ENCODE results near the gene ZNF438.
"Not testable (repeated sequence)": the region's sequence is repeated elsewhere in the genome, so short reads cannot be mapped to it uniquely, and the experiment has no call there.

ZNF438 gene

DNA sequence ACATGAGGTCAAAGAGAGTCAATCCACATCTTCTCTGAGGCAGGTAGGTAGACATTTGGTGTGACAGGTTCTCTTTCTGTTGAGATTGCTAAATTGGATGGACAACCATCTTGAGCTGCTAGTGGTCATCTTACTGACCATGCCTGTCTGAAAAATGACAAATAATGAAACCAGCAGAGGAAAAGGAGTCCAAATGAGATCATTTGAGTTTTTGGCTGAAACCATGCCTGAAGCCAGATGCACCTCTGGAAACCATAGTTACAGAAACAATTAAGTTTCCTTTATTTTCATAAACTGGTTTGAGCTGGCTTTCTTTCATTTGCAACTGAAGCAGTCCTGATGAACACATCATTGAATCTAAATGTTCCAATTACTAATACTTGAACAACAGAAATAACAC is 100.6 kb downstream of the ZNF438 start:
- no peak for DNase-seq

DNA sequence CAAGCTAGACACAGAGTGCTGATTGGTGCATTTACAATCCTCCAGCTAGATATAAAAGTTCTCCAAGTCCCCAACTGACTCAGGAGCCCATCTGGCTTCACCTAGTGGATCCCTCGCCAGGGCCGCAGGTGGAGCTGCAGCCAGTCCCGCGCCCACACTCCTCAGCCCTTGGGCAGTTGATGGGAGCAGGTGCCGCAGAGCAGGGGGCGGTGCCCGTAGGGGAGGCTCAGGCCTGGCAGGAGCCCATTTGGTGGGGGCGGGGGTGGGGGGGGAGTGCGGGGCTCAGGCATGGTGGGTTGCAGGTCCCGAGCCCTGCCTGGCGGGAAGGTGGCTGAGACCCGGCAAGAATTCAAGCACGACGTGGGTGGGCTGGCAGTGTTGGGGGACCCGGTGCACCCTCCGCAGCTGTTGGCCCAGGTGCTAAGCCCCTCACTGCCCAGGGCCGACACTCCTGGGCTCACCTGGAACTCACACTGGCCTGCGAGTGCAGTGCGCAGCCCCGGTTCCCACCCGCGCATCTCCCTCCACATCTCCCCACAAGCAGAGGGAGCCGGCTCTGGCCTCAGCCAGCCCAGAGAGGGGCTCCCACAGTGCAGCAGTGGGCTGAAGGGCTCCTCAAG is 101.7 kb downstream of the ZNF438 start:
- DNase-seq: no peak

GRCh38 chr10:30929311-30929729 is 102.3 kb downstream of the ZNF438 start:
- DNase-seq: not testable (repeated sequence)

DNA sequence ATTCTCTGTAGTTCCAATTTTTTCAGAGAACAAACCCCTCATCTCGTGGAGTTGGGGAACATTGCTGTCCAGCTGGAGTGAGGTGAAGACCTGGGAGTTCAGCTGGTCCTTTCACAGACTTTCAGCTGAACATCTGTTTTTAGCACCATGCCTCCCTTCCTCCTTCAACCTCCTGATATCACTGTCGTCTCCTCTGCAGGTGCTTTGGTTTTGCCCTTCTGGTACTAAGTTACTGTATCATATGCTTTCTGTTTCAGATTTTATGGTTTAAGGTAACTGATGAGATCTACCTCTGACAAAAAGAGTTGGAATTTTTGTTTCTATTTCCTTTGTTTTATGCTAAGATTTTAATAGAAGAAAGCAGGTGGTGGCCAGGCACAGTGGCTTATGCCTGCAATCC is 102.9 kb downstream of the ZNF438 start:
- no peak for DNase-seq

- no peak for DNase-seq
Observed at GRCh38 chr10:30918651-30919050, 113.0 kb downstream of the ZNF438 start.

DNA sequence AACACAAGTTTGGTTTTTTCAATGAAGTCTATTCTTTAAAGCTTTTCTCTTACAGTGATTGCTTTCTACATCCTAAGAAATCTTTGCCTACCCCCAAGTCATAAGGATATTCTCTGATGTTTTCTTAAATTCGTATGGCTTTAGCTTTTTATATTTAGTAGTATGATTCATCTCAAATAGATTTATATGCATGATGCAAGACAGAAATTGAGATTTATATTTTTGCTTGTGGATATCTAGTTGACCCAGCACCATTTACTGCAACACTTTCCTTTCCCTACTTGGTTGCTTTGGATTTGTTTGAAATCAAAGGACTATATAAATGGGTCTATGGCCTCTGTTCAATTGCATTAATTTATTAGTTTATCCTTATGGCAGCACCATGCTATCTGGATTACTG is 113.9 kb downstream of the ZNF438 start:
- DNase-seq: no peak

- DNase-seq: no peak
Observed at GRCh38 chr10:30917067-30917466, 114.6 kb downstream of the ZNF438 start.

GRCh38 chr10:30915146-30915545 is 116.5 kb downstream of the ZNF438 start:
- no peak for DNase-seq

DNA sequence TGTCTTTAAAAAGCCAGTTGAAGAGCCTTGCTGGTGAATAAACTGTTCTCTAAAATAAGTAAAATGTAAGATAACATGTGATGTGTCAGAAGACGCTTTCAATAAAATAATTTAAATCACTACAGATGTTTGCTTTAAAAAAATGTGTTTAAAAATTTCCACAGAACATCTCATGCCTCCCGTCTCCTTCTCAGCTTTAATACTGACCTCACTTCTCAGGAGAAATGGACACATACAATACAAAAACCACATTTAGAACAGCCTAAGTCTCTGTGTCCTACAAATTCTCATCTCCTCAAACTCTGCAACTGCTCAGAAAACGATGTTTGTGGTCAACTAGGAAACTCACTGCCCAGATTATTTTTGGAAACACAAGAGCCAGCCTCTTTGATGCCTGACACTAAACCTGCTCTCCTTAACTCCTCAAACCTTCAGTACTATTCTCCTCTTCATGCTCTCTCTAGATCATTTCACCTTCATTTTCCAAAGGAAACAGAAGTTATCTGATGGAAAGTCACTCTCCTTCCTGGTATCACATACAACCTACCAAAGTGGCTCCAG is 120.3 kb downstream of the ZNF438 start:
- no peak for DNase-seq

- DNase-seq: no peak
Observed at GRCh38 chr10:30903397-30904138, 128.1 kb downstream of the ZNF438 start.

DNA sequence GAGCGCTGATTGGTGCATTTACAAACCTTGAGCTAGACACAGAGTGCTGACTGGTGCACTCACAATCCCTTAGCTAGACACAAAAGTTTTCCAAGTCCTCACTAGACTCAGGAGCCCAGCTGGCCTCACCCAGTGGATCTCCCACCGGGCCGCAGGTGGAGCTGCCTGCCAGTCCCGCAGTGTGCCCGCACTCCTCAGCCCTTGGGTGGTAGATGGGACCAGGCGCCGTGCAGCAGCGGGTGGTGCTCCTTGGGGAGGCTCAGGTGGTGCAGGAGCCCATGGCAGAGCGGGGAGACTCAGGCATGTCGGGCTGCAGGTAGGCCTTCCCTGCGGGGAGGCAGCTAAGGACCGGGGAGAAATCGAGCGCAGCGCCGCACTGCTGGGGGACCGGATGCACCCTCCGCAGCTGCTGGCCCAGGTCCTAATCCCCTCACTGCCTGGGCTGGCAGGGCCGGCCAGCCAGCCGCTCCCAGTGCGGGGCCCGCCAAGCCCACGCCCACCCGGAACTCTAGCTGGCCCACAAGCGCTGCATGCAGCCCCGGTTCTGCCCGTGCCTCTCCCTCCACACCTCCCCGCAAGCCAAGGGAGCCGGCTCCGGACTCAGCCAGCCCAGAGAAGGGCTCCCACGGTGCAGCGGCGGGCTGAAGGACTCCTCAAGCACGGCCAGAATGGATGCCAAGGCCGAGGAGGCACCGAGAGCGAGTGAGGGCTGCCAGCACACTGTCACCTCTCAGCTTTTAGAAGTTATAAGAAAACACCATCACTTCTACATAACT is 128.9 kb downstream of the ZNF438 start:
- DNase-seq: no peak

DNA sequence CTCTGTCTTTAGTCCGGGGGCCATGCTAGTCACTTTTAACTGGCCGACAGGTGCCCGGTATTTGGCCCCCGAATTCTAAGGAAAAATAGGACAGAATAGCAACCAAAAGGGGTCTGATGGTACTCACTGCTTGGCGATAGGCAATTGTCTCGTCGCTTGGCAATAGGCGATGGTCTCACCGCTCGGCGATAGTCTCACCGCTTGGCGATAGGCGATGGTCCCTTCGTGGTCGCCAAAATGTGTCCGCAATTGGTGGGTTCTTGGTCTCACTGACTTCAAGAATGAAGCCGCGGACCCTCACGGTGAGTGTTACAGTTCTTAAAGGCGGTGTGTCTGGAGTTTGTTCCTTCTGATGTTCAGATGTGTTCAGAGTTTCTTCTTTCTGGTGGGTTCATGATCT is 130.2 kb downstream of the ZNF438 start:
- DNase-seq: not testable (repeated sequence)

- DNase-seq: no peak
Observed at GRCh38 chr10:30898964-30899363, 132.7 kb downstream of the ZNF438 start.

DNA sequence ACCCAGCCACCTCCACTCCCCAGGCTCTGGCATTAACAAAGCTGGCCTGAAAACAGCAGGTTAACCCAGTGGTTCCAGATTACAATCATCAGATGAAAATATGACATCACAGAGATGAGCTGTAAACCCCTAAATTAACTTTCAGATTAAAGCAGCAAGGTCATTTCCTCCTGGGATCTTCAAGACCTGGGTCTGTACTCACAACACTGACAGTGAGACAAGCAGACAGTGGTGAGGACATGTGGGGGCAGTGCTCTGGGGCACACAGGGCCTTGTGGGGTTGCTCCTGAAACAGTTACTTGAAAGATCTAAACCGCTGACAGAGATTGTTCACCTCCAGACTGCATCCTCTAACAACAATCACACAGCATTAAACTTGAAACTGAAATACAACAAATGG is 134.1 kb downstream of the ZNF438 start:
- DNase-seq: no peak

DNA sequence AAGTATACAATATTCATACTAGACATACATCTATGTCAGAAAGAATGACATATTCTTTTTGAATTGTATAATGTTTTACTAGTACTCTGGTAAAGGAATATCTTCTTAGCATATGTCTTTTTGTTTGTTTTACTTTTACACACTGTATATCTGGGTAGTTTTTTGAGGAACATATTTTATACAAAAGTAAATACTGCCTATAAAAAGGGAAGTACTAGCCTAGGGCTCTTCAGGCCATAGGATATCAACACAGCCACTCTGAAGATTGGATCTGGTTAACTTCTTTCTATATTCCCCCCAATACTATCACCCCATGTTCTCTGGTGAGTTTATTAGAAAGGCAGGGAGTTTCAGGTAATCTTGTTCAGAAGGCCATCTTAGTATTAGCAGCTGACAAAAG is 134.6 kb downstream of the ZNF438 start:
- no peak for DNase-seq

- no peak for DNase-seq
Observed at GRCh38 chr10:30894221-30894620, 137.4 kb downstream of the ZNF438 start.

DNA sequence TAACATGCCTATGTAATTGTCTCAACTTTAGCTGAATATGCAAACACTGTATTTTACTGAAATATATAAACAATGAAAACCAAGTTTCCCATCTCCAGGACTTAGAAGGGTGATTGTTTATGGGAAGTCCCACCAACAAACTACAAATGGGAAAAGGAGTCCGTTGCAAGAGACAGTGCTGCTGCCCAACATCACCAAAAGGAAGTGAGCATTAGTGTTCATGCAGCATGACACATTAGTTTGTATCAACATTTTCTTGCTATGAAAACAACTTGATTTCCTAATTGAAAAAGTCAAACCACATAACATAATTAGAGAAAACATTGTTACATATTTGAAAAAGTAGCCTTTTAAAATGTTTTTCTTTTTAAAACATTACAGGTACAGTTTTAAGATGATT is 138.5 kb downstream of the ZNF438 start:
- DNase-seq: no peak

DNA sequence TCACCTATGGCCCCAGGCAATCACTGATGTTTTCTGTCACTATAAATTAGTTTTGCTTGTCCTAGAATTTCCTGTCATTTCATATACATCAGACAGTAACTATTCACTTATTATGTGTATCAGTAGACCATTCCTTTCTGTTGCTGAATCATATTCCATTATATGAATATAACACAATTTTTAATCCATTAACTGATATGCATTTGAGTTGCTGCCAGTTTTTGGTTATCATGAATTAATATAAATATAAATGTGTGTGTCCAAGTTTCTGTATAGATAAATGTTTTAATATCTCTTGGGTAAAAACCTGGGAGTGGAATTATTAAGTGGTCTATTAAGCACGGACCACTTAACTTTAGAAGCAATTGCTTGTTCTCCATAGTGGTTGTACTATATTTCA is 143.8 kb downstream of the ZNF438 start:
- DNase-seq: no peak

DNA sequence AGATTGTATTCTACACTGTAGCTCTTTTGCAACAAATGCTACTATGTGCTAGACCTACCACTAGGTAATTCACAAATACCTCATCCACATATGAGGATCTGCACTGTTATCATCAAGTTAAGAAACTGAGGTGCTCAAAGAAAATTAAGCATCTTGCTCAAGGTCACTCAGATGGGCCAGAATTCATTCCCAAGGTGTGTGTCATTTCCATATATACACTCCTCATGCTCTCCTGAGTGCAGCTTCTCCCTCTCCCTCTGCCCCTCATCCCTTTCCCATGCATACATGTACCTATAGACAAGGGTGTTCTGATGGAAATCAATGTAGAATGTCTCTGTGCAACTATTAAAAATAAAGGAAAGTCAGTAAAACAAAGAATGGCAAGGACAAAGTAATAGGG is 146.2 kb downstream of the ZNF438 start:
- no peak for DNase-seq

DNA sequence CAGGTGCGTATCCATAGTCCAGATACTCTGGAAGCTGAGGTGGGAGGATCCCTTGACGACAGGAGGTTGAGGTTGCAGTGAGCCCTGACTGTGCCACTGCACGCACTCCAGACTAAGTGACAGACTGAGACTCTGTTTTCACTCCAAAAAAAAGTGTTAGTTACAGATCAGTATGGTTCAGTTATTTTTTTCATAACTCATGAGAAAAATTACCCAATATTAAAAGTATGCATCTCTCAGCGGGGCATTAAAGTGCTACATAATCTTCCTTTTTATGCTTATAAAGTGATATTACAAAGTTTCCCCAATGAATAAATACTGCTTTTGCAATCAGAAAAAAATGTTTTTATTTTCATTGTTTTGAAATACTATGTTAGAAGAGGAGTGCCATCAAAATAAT is 147.9 kb downstream of the ZNF438 start:
- DNase-seq: no peak

DNA sequence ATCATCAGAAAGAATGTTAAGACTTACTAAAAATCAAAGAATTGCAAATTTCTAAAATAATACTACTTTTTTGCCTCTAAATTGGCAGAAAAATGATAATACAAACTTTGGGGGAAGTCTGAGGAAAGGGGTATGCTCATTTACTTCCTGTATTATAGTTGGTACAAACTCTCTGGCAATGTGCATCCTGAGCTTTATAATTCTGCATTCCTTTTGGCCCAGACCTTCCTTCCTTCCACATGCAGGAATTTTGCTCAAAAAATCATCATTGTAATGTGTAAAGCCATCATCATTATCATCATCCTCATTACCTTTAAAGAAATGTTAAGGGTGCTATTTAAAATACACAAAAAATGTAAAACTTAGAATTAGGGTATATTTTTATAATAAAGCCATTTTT is 148.5 kb downstream of the ZNF438 start:
- no peak for DNase-seq

- no peak for DNase-seq
Observed at GRCh38 chr10:30882281-30882680, 149.4 kb downstream of the ZNF438 start.

DNA sequence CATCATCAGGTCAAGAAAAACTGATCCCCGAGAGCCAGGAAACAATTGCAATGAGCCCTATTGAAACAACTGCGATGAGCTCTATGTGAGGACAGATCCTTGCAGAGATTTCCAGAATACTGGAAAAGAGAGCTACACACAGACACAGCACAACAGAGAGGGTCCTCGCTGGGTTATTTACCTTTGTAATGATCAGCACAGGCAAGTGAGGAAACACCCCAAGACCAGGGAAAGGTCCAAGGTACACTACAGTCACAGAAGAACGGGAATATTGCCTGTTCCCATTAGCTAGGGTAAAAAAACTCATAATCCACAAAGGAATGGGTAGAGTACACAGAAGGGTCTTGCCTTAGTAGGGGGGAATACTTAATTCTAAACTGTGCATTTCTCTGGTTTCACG is 152.7 kb downstream of the ZNF438 start:
- no peak for DNase-seq

GRCh38 chr10:30877111-30877510 is 154.6 kb downstream of the ZNF438 start:
- no peak for DNase-seq
